SU-DHL-6 (cell line): ENCODE results near the gene GUK1.

Experiments used
- H2AFZ ChIP-seq: fragments of 200-600 bp; sonication (generic); 2 replicates; pipeline ENCODE4 v1.6.1; 2014; ENCODE audit warnings: low read depth, mild to moderate bottlenecking, moderate library complexity, mixed read lengths, antibody characterized with exemption, low read length; ENCODE audit not compliant: severe bottlenecking
- H3F3A ChIP-seq: fragments of 200-600 bp; shearing (Covaris generic); 2 replicates; pipeline ENCODE4 v1.6.0; 2016; ENCODE audit warnings: antibody characterized with exemption, mild to moderate bottlenecking; ENCODE audit not compliant: insufficient read depth
- H3K27ac ChIP-seq: fragments of 200-600 bp; sonication (generic); 2 replicates; pipeline ENCODE4 v1.5.1; 2016; ENCODE audit warnings: low read depth, mild to moderate bottlenecking, low read length, moderate library complexity, mixed read lengths
- H3K27me3 ChIP-seq: fragments of 200-600 bp; sonication (generic), shearing (Covaris generic); 2 replicates; pipeline ENCODE4 v1.6.0; 2014; ENCODE audit warnings: mild to moderate bottlenecking, low read length
- H3K36me3 ChIP-seq: fragments of 200-600 bp; sonication (generic); 2 replicates; pipeline ENCODE4 v1.6.1; 2014; ENCODE audit warnings: mild to moderate bottlenecking, low read length, mixed read lengths
- H3K4me2 ChIP-seq: fragments of 300-600, 200-600 bp; shearing (Covaris generic), sonication (generic); 2 replicates; pipeline ENCODE4 v1.6.0; 2014; ENCODE audit warnings: low read length, low read depth, mild to moderate bottlenecking; ENCODE audit not compliant: poor library complexity, severe bottlenecking
- H3K4me3 ChIP-seq: fragments of 200-600 bp; sonication (generic); 2 replicates; pipeline ENCODE4 v1.5.1; 2014; ENCODE audit warnings: antibody characterized with exemption, low read length, mild to moderate bottlenecking, mixed read lengths; ENCODE audit not compliant: insufficient read depth, poor library complexity, severe bottlenecking
- H3K79me2 ChIP-seq: fragments of 200-600 bp; sonication (generic); 2 replicates; pipeline ENCODE4 v1.6.1; 2014; ENCODE audit warnings: mild to moderate bottlenecking, low read length, moderate library complexity; ENCODE audit not compliant: insufficient read depth
- H3K9ac ChIP-seq: fragments of 200-600 bp; sonication (generic); 2 replicates; pipeline ENCODE4 v1.7.0; 2014; ENCODE audit warnings: mild to moderate bottlenecking, low read length
- H3K9me2 ChIP-seq: fragments of 200-600 bp; sonication (generic); replicated peaks from 2 replicates; pipeline ENCODE4 v1.6.1; 2014; ENCODE audit warnings: low read length; ENCODE audit not compliant: insufficient read depth
- H3K9me3 ChIP-seq: fragments of 200-600 bp; sonication (generic); 2 replicates; pipeline ENCODE4 v1.6.1; 2014; ENCODE audit warnings: low read length, mixed read lengths; ENCODE audit not compliant: insufficient read depth
- H4K20me1 ChIP-seq: fragments of 200-600 bp; sonication (generic); 2 replicates; pipeline ENCODE4 v1.6.1; 2014; ENCODE audit warnings: low read depth, mild to moderate bottlenecking, antibody characterized with exemption, low read length, moderate library complexity, mixed read lengths
- CTCF ChIP-seq: fragments of 200-600 bp; sonication (generic); IDR thresholded peaks from one replicate; pipeline ENCODE4 v1.5.1; 2017; ENCODE audit warnings: antibody characterized with exemption, mild to moderate bottlenecking, low read length, moderate library complexity; ENCODE audit not compliant: insufficient read depth, poor library complexity, severe bottlenecking
- EZH2phosphoT487 ChIP-seq: fragments of 200-600 bp; sonication (generic), shearing (Covaris generic); conservative IDR thresholded peaks from 2 replicates; pipeline ENCODE4 v1.6.1; 2018; ENCODE audit warnings: mild to moderate bottlenecking, antibody characterized with exemption, low read length, moderate library complexity, mixed read lengths

GUK1 gene

GRCh38 chr1:228143480-228144192, 3.6 kb downstream of the GUK1 start:
- H3K27ac ChIP-seq, result no peak overlapping the region
- H3K4me2 ChIP-seq, result no peak overlapping the region

GRCh38 chr1:228144193-228144992, 4.3 kb downstream of the GUK1 start:
- no peaks in the 10 kb centered on the region for H3F3A ChIP-seq
- H3K4me3 ChIP-seq, result no peak overlapping the region
- H2AFZ ChIP-seq, result no peak overlapping the region
- H3K27ac ChIP-seq, result no peak overlapping the region
- no peaks in the 10 kb centered on the region; the same call in 1 of the 2 replicates for H4K20me1 ChIP-seq
- no peaks in the 10 kb centered on the region for H3K36me3 ChIP-seq
- H3K9ac ChIP-seq, result no peak overlapping the region
- H3K9me2 ChIP-seq, result no peaks in the 10 kb centered on the region
- TF ChIP-seq CTCF (no peak), EZH2phosphoT487 (no peak)
- H3K27me3 ChIP-seq, result no peaks in the 10 kb centered on the region
- H3K4me2 ChIP-seq, result no peak overlapping the region
- peaks cover 58% of the 10 kb centered on the region for H3K79me2 ChIP-seq
- no peaks in the 10 kb centered on the region for H3K9me3 ChIP-seq

More at GRCh38 chr1:228143480-228144192, 3.6 kb downstream of the GUK1 start:
- H3K9me2 ChIP-seq, result no peaks in the 10 kb centered on the region
- no peak overlapping the region for H2AFZ ChIP-seq
- H3F3A ChIP-seq, result peaks cover 2% of the 10 kb centered on the region
- TF ChIP-seq EZH2phosphoT487, result no peak
- TF ChIP-seq CTCF, result no peak
- H3K9ac ChIP-seq, result no peak overlapping the region
- H4K20me1 ChIP-seq, result no peaks in the 10 kb centered on the region; the same call in 1 of the 2 replicates
- no peaks in the 10 kb centered on the region for H3K36me3 ChIP-seq
- no peak overlapping the region for H3K4me3 ChIP-seq
- H3K27me3 ChIP-seq, result no peaks in the 10 kb centered on the region
- H3K79me2 ChIP-seq, result peaks cover 58% of the 10 kb centered on the region
- H3K9me3 ChIP-seq, result no peaks in the 10 kb centered on the region

- Histone ChIP-seq H3K4me3 (no peak overlapping the region), H3K79me2 (peaks cover 58% of the 10 kb centered on the region), H2AFZ (no peak overlapping the region), H4K20me1 (no peaks in the 10 kb centered on the region; the same call in 1 of the 2 replicates), H3F3A (no peaks in the 10 kb centered on the region), H3K9ac (no peak overlapping the region), H3K27me3 (no peaks in the 10 kb centered on the region), H3K36me3 (no peaks in the 10 kb centered on the region), H3K27ac (no peak overlapping the region), H3K4me2 (no peak overlapping the region), H3K9me3 (no peaks in the 10 kb centered on the region), H3K9me2 (no peaks in the 10 kb centered on the region)
- TF ChIP-seq EZH2phosphoT487 (no peak), CTCF (no peak)
These were observed 4.9 kb downstream of the GUK1 start for GRCh38 chr1:228144993-228145343.
